ENCODE results near the gene OR1I1.

The OR1I1 gene

GRCh38 chr19:15107061-15108010 is 25.3 kb downstream of the OR1I1 start, which contains the start of gene SYDE1:
TSS of gene SYDE1 (plus strand) at chr19:15107401. CDS start at chr19:15107434, 33 bp downstream.
- Histone ChIP-seq H3K79me2 (ENCODE audit: insufficient read depth, low read length) (no peaks in the 10 kb centered on the region), H2AFZ (ENCODE audit: low read depth, low read length) (no peak within 1 kb of the TSS), H4K20me1 (ENCODE audit: insufficient read depth, low read length) (no peaks in the 10 kb centered on the region), H3K9me3 (ENCODE audit: insufficient read depth, low read length, severe bottlenecking) (peaks cover 11% of the 10 kb centered on the region), H3K36me3 (ENCODE audit: insufficient read depth, low read length) (no peaks in the 10 kb centered on the region), H3K27me3 (ENCODE audit: insufficient read depth, low read length, poor library complexity) (no peaks in the 10 kb centered on the region), H3K4me1 (ENCODE audit: insufficient read depth, low read length) (no peaks in the 10 kb centered on the region), H3K4me2 (ENCODE audit: insufficient read depth, low read length) (no peak within 1 kb of the TSS), H3K4me3 (ENCODE audit: low read depth in 1 of 2, low read length in 2 of 2) (no peak within 1 kb of the TSS), H3K9ac (ENCODE audit: low read depth, low read length) (no peak within 1 kb of the TSS), H3K27ac (ENCODE audit: low read length) (no peak within 1 kb of the TSS)
- no peak for TF ChIP-seq EZH2 (IDR thresholded peaks at IDR 0.05; ENCODE audit: borderline replicate concordance, low read depth, low read length, severe bottlenecking)
- no peak for TF ChIP-seq CTCF (IDR thresholded peaks at IDR 0.05; ENCODE audit: borderline replicate concordance, extremely low read depth, low read length, poor library complexity, severe bottlenecking)
- DNase-seq (peak; percentile 26), ATAC-seq (ENCODE audit: insufficient read depth, low read depth) (peak; percentile 42; the same call in 1 of the 3 replicates)

DNA sequence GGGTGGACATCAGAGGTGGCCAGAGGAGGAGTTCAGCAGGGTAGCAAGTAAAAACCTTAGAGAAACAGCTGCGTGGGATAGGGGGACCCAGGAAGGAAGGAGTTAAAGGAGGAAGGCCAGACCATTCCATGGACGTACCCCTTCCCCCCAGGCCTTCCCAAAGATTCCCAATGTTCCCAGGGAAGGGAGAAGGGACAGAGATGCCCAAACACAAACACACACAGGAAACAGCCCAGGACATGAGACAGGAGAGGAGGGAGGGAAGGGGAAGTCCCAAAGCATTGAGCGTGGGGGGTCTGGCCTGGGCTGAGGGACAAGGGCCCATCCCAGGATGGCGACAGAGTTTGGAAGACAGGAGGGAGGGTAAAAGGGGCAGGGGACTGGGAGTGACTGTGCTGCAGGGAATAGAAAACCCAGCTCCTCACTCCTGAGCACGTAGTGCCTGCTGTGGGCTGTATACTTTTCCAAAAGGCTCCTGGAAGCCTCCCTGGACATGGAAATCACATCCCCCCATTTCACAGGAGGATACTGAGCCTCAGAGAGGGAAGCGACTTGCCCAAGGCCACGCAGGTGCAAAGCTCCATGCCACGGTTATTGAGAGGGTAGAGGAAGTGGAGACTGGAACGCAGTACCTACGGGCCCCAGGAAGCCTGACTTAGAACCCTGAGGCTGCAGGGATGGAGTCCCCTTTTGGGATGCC is 26.3 kb downstream of the OR1I1 start:
- no peak for TF ChIP-seq EZH2 (IDR thresholded peaks at IDR 0.05; ENCODE audit: borderline replicate concordance, low read depth, low read length, severe bottlenecking)
- no peak for TF ChIP-seq CTCF (IDR thresholded peaks at IDR 0.05; ENCODE audit: borderline replicate concordance, extremely low read depth, low read length, poor library complexity, severe bottlenecking)
- no peaks in the 10 kb centered on the region for H4K20me1 ChIP-seq (ENCODE audit: insufficient read depth, low read length)
- DNase-seq (no peak), ATAC-seq (ENCODE audit: insufficient read depth, low read depth) (no peak)
- H3K27ac ChIP-seq (ENCODE audit: low read length): no peak overlapping the region
- no peaks in the 10 kb centered on the region for H3K36me3 ChIP-seq (ENCODE audit: insufficient read depth, low read length)
- H3K9ac ChIP-seq (ENCODE audit: low read depth, low read length): no peak overlapping the region
- no peaks in the 10 kb centered on the region for H3K27me3 ChIP-seq (ENCODE audit: insufficient read depth, low read length, poor library complexity)
- H3K79me2 ChIP-seq (ENCODE audit: insufficient read depth, low read length): no peaks in the 10 kb centered on the region
- H3K4me1 ChIP-seq (ENCODE audit: insufficient read depth, low read length): no peaks in the 10 kb centered on the region
- no peak overlapping the region for H3K4me3 ChIP-seq (ENCODE audit: low read depth in 1 of 2, low read length in 2 of 2)
- H3K4me2 ChIP-seq (ENCODE audit: insufficient read depth, low read length): no peak overlapping the region
- H2AFZ ChIP-seq (ENCODE audit: low read depth, low read length): no peak overlapping the region
- peaks cover 10% of the 10 kb centered on the region for H3K9me3 ChIP-seq (ENCODE audit: insufficient read depth, low read length, severe bottlenecking)

DNA sequence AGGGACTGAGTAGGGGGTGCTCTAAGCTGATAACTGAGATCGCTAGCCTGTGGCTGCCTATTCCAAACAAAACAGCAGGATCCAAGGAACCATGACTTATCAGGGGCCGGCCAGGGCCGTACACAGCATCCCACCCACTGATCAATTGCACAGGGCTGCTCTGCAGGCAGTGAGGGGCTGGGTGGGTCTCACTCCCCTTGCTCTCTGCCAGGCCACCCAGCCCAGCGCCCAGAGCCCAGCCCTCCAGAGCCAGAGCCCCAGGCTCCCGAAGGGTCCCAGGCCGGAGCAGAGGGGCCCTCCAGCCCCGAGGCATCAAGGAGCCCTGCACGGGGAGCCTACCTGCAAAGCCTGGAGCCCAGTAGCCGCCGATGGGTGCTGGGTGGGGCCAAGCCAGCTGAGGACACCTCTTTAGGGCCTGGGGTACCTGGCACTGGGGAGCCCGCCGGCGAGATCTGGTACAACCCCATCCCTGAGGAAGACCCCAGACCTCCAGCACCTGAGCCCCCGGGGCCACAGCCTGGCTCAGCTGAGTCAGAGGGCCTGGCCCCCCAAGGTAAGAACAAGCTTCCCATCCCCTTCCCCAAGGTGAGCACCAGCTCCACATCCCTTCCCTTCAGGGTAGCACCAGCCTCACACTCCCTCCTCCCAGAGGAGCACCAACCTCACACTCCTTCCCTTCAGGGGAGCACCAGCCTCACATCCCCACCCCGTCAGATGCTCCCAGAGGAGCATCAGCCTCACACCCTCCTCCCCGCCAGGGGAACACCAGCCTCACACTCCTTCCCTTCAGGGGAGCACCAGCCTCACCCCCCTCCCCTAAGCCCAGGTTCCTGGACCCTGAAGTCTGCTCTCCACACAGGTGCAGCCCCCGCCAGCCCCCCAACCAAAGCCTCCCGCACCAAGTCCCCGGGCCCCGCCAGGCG is 27.1 kb downstream of the OR1I1 start:
- Histone ChIP-seq H4K20me1 (ENCODE audit: insufficient read depth, low read length) (no peaks in the 10 kb centered on the region), H2AFZ (ENCODE audit: low read depth, low read length) (no peak overlapping the region), H3K9me3 (ENCODE audit: insufficient read depth, low read length, severe bottlenecking) (peaks cover 4% of the 10 kb centered on the region), H3K4me2 (ENCODE audit: insufficient read depth, low read length) (no peak overlapping the region), H3K79me2 (ENCODE audit: insufficient read depth, low read length) (no peaks in the 10 kb centered on the region), H3K27me3 (ENCODE audit: insufficient read depth, low read length, poor library complexity) (no peaks in the 10 kb centered on the region), H3K36me3 (ENCODE audit: insufficient read depth, low read length) (no peaks in the 10 kb centered on the region), H3K9ac (ENCODE audit: low read depth, low read length) (no peak overlapping the region), H3K27ac (ENCODE audit: low read length) (no peak overlapping the region), H3K4me1 (ENCODE audit: insufficient read depth, low read length) (no peaks in the 10 kb centered on the region), H3K4me3 (ENCODE audit: low read depth in 1 of 2, low read length in 2 of 2) (no peak overlapping the region)
- DNase-seq (no peak), ATAC-seq (ENCODE audit: insufficient read depth, low read depth) (no peak)
- no peak for TF ChIP-seq CTCF (IDR thresholded peaks at IDR 0.05; ENCODE audit: borderline replicate concordance, extremely low read depth, low read length, poor library complexity, severe bottlenecking)
- no peak for TF ChIP-seq EZH2 (IDR thresholded peaks at IDR 0.05; ENCODE audit: borderline replicate concordance, low read depth, low read length, severe bottlenecking)
